H1 (cell line): ENCODE results near the gene RAB30. TPM values are rescaled to one million over a fixed set of nuclear protein-coding genes. Genes with fewer than 3 reads are reported as not detected.

Experiments used
- CTCF ChIA-PET: fragments of 300-600 bp; sonication (Branson Sonifier 250); formaldehyde crosslinking; loops from one replicate; lab custom pipeline; 2021; ENCODE audit not compliant: partially characterized antibody; lab: Charles Lee
- POLR2A ChIA-PET: fragments of 300-600 bp; sonication (Branson Sonifier 250); formaldehyde crosslinking; loops from one replicate; lab custom pipeline; 2021; ENCODE audit warnings: inconsistent platforms; ENCODE audit not compliant: partially characterized antibody; lab: Charles Lee
- DNase-seq, 2 experiments: peaks; one replicate each; pipeline versions ENCODE4 v3.0.0 to v3.0.0-alpha.2; 2010 to 2022; ENCODE audit warnings: low spot score in 2 of 2, low read depth in 1 of 2, mixed read lengths in 1 of 2
- FAIRE-seq: peaks from 2 replicates; lab custom pipeline; 2011; peaks lifted over from hg19 to GRCh38; lab: Jason Lieb, UNC
- H2AFZ ChIP-seq: 2 replicates; pipeline ENCODE4 v1.8.1; 2012; ENCODE audit warnings: low read length, inconsistent platforms
- H2AK5ac ChIP-seq: 2 replicates; pipeline ENCODE4 v1.6.1; 2013; ENCODE audit warnings: low read depth, low read length
- H2BK120ac ChIP-seq: replicated peaks from 2 replicates; pipeline ENCODE3; 2013; ENCODE audit warnings: low read depth, low read length, inconsistent platforms
- H2BK12ac ChIP-seq: 2 replicates; pipeline ENCODE4 v1.6.1; 2013; ENCODE audit warnings: low read depth, low read length
- H2BK15ac ChIP-seq: 2 replicates; pipeline ENCODE4 v1.6.1; 2013; ENCODE audit warnings: low read length
- H2BK20ac ChIP-seq: 2 replicates; pipeline ENCODE4 v1.6.1; 2013; ENCODE audit warnings: low read length
- H2BK5ac ChIP-seq: 2 replicates; pipeline ENCODE4 v1.6.1; 2013; ENCODE audit warnings: low read depth, low read length
- H3K14ac ChIP-seq: 2 replicates; pipeline ENCODE4 v1.6.1; 2013; ENCODE audit warnings: inconsistent platforms; ENCODE audit not compliant: insufficient read length
- H3K18ac ChIP-seq: 2 replicates; pipeline ENCODE4 v1.6.1; 2013; ENCODE audit warnings: low read length; ENCODE audit errors: extremely low read depth
- H3K23ac ChIP-seq: 2 replicates; pipeline ENCODE4 v1.6.1; 2013; ENCODE audit warnings: inconsistent platforms; ENCODE audit not compliant: insufficient read length
- H3K23me2 ChIP-seq: 2 replicates; pipeline ENCODE4 v1.6.1; 2013; ENCODE audit warnings: low read depth, low read length
- H3K27ac ChIP-seq: 2 replicates; pipeline ENCODE4 v1.6.1; 2011; ENCODE audit warnings: low read depth, low read length, inconsistent platforms
- H3K27me3 ChIP-seq, 4 experiments: replicated peaks in 1 of 4; 1 replicate in 1 of 4; 2 replicates in 3 of 4; pipeline versions ENCODE4 v1.6.1 to v1.8.1; 2011 to 2013; ENCODE audit warnings: low read length in 3 of 4, mild to moderate bottlenecking in 3 of 4, inconsistent platforms in 2 of 4, mixed read lengths in 2 of 4, moderate library complexity in 1 of 4; ENCODE audit not compliant: control insufficient read depth in 3 of 4, insufficient read depth in 3 of 4; ENCODE audit errors: extremely low read depth in 1 of 4
- H3K36me3 ChIP-seq, 4 experiments: 2 replicates each; pipeline versions ENCODE4 v1.6.1 to v1.8.1; 2011 to 2013; ENCODE audit warnings: mild to moderate bottlenecking in 4 of 4, low read length in 3 of 4, moderate library complexity in 2 of 4, control low read depth in 1 of 4, inconsistent platforms in 1 of 4; ENCODE audit not compliant: insufficient read depth in 4 of 4, control insufficient read depth in 2 of 4
- H3K4ac ChIP-seq: replicated peaks from 2 replicates; pipeline ENCODE3; 2013; ENCODE audit warnings: low read length, low read depth, mixed read lengths, inconsistent platforms; ENCODE audit not compliant: insufficient read length
- H3K4me1 ChIP-seq, 4 experiments: replicated peaks in 1 of 4; 1 replicate in 1 of 4; 2 replicates in 3 of 4; pipeline versions ENCODE4 v1.6.1 to v1.8.1; 2011 to 2013; ENCODE audit warnings: low read length in 3 of 4, inconsistent platforms in 2 of 4, mixed read lengths in 1 of 4; ENCODE audit not compliant: insufficient read depth in 4 of 4, control insufficient read depth in 3 of 4
- H3K4me2 ChIP-seq, 2 experiments: 2 replicates each; pipeline versions ENCODE4 v1.6.1 to v1.8.1; 2011 to 2013; ENCODE audit warnings: low read depth in 2 of 2, low read length in 2 of 2, control low read depth in 1 of 2, inconsistent platforms in 1 of 2, mild to moderate bottlenecking in 1 of 2; ENCODE audit not compliant: insufficient read depth in 1 of 2
- H3K4me3 ChIP-seq, 4 experiments: fragments of 200-600, 300-600 bp in 1 of 4; sonication (generic), shearing (Covaris generic), sonication (Bioruptor Twin) in 1 of 4; 2 replicates each; pipeline versions ENCODE4 v1.5.1 to v1.8.1; 2011 to 2016; ENCODE audit warnings: low read length in 4 of 4, low read depth in 3 of 4, control low read depth in 2 of 4, inconsistent platforms in 2 of 4, mild to moderate bottlenecking in 2 of 4, mixed read lengths in 1 of 4, moderate library complexity in 1 of 4; ENCODE audit not compliant: insufficient read depth in 2 of 4; ENCODE audit errors: extremely low read depth in 1 of 4
- H3K56ac ChIP-seq: replicated peaks from 2 replicates; pipeline ENCODE3; 2013; ENCODE audit warnings: low read depth, mild to moderate bottlenecking, mixed read lengths, low read length, inconsistent platforms; ENCODE audit not compliant: insufficient read length
- H3K79me1 ChIP-seq: 2 replicates; pipeline ENCODE4 v1.6.1; 2013; ENCODE audit warnings: low read depth, low read length, control low read depth
- H3K79me2 ChIP-seq, 2 experiments: 2 replicates each; pipeline versions ENCODE4 v1.6.1 to v1.8.1; 2012 to 2013; ENCODE audit warnings: low read length in 2 of 2, mild to moderate bottlenecking in 2 of 2, inconsistent platforms in 1 of 2; ENCODE audit not compliant: insufficient read depth in 2 of 2, control insufficient read depth in 1 of 2
- H3K9ac ChIP-seq, 4 experiments: replicated peaks in 1 of 4; 1 replicate in 1 of 4; 2 replicates in 3 of 4; pipeline versions ENCODE4 v1.6.1 to v1.8.1; 2011 to 2013; ENCODE audit warnings: low read depth in 3 of 4, low read length in 3 of 4, control low read depth in 2 of 4, mild to moderate bottlenecking in 2 of 4, moderate library complexity in 2 of 4, inconsistent platforms in 1 of 4; ENCODE audit errors: extremely low read depth in 1 of 4
- H3K9me3 ChIP-seq, 2 experiments: 2 replicates each; pipeline versions ENCODE4 v1.6.1 to v1.8.1; 2012 to 2013; ENCODE audit warnings: mild to moderate bottlenecking in 2 of 2, moderate library complexity in 2 of 2, control low read depth in 1 of 2, inconsistent platforms in 1 of 2, low read depth in 1 of 2, low read length in 1 of 2, mixed read lengths in 1 of 2; ENCODE audit not compliant: insufficient read depth in 2 of 2
- H4K20me1 ChIP-seq, 2 experiments: replicated peaks in 1 of 2; 2 replicates each; pipeline versions ENCODE3 to v1.8.1; 2011 to 2013; ENCODE audit warnings: inconsistent platforms in 2 of 2, low read length in 2 of 2, mild to moderate bottlenecking in 1 of 2; ENCODE audit not compliant: insufficient read depth in 2 of 2, control insufficient read depth in 1 of 2
- H4K5ac ChIP-seq: 2 replicates; pipeline ENCODE4 v1.6.1; 2013; ENCODE audit warnings: low read length, low read depth, mixed read lengths, inconsistent platforms; ENCODE audit not compliant: insufficient read length
- H4K8ac ChIP-seq: 2 replicates; pipeline ENCODE4 v1.8.0; 2013; ENCODE audit warnings: mild to moderate bottlenecking, moderate library complexity, low read length, inconsistent platforms; ENCODE audit not compliant: insufficient read depth; ENCODE audit errors: extremely low read depth
- H4K91ac ChIP-seq: replicated peaks from 2 replicates; pipeline ENCODE3; 2013; ENCODE audit warnings: low read length, mixed read lengths, inconsistent platforms; ENCODE audit not compliant: insufficient read length
- whole genome bisulfite sequencing, 2 experiments: shearing (Covaris generic) in 1 of 2; methylation state at CpG; one replicate each; pipeline versions ENCODE4 v1.1.6 to v1.1.7; 2013 to 2015; ENCODE audit warnings: low lambda C conversion rate in 2 of 2, mixed read lengths in 2 of 2, inconsistent platforms in 1 of 2, low coverage in 1 of 2, missing lambda C conversion rate in 1 of 2; ENCODE audit not compliant: insufficient replicate concordance in 2 of 2, insufficient coverage in 1 of 2, insufficient read length in 1 of 2; ENCODE audit errors: extremely low coverage in 1 of 2, missing lambda C conversion rate in 1 of 2; 5-methylcytosine and 5-hydroxymethylcytosine counted together
- polyA plus RNA-seq, 7 experiments: library from polyadenylated mRNA; depleted of rRNA in 3 of 7; stranded (reverse) in 5 of 7; unstranded in 2 of 7; fragments of >200 nt in 5 of 7; fragments of 200-250 nt in 2 of 7; gene quantifications; 1 replicate in 5 of 7; 2 replicates in 1 of 7; 4 replicates in 1 of 7; pipeline versions ENCODE4 v1.2.1 to v1.2.3, GENCODE V29; 2011 to 2013; ENCODE audit warnings: missing spikeins in 2 of 7, mixed read lengths in 2 of 7
- total RNA-seq: library from RNA; stranded (reverse); fragmentation: NEBNext Ultra II Directional; extraction: Animal tissue kit (Norgen Biotek cat#: 25700); gene quantifications from 2 replicates; pipeline ENCODE4 v1.2.1, GENCODE V29; 2021
- TF ChIP-seq, protein P1 (sequence below): IDR thresholded peaks from 2 replicates; pipeline ENCODE4 v1.6.1; 2012; ENCODE audit warnings: low read length, inconsistent platforms

RAB30 gene
- total and polyA plus RNA-seq, 2 of the 8 experiments (the other 6 are each of a cell fraction or from before 2014, with no cell fraction given) = 1.6 to 11.7 TPM

DNA sequence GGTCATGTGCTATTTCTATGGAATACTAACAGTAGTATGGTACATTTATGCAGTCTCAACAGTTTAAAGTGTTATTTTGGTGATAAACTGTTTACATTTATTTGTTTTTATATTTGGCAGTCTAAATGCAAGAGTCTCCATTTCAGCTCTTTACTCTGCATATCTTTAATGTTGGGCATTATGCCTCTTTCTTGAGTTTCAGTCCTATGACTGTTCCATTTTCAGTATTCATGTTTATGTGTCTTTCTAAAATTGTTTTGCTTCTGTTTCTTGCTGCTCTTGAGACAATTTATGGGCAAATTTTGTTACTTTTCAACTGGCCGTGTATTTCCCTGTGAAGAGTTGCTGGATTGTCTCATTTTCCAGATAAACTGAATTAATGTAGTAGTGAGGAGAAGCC is 6.6 kb upstream of the RAB30 start:
- Histone ChIP-seq H3K18ac (no peak overlapping the region), H3K4me3 (no peak overlapping the region), H3K27ac (no peak overlapping the region), H2AFZ (no peak overlapping the region), H3K79me1 (no peaks in the 10 kb centered on the region), H4K20me1 (peaks cover 0 to 5% of the 10 kb centered on the region in 2 experiments), H2BK5ac (no peak overlapping the region), H3K23me2 (no peaks in the 10 kb centered on the region), H4K91ac (no peak overlapping the region), H2AK5ac (no peak overlapping the region), H2BK15ac (no peak overlapping the region), H4K8ac (no peak overlapping the region), H3K9me3 (no peaks in the 10 kb centered on the region), H3K56ac (no peak overlapping the region), H3K23ac (no peak overlapping the region), H4K5ac (no peak overlapping the region), H2BK12ac (no peak overlapping the region), H3K27me3 (no peaks in the 10 kb centered on the region), H3K4me1 (peaks cover 0 to 1% (median 0%) of the 10 kb centered on the region in 4 experiments; a peak in 1 of 7 replicates), H2BK20ac (no peak overlapping the region), H3K36me3 (peaks cover 0 to 56% (median 8%) of the 10 kb centered on the region in 4 experiments; a peak in 5 of 8 replicates), H3K79me2 (peaks cover 0 to 16% of the 10 kb centered on the region in 2 experiments; a peak in 2 of 4 replicates), H3K14ac (no peak overlapping the region), H3K9ac (no peak overlapping the region), H2BK120ac (no peak overlapping the region), H3K4me2 (no peak overlapping the region), H3K4ac (no peak overlapping the region)
- no peak for DNase-seq
- TF ChIP-seq, protein P1, sequence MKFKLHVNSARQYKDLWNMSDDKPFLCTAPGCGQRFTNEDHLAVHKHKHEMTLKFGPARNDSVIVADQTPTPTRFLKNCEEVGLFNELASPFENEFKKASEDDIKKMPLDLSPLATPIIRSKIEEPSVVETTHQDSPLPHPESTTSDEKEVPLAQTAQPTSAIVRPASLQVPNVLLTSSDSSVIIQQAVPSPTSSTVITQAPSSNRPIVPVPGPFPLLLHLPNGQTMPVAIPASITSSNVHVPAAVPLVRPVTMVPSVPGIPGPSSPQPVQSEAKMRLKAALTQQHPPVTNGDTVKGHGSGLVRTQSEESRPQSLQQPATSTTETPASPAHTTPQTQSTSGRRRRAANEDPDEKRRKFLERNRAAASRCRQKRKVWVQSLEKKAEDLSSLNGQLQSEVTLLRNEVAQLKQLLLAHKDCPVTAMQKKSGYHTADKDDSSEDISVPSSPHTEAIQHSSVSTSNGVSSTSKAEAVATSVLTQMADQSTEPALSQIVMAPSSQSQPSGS = no peak
- WGBS, 2 experiments = 96% methylated on average over 1 of the region's 1 CpG; no CpG with 5 or more reads in 1 of the 2 experiments
- FAIRE-seq = no peak
- ChIA-PET POLR2A (interaction anchor here (0.6 to 1.5 kb wide), 2 partner anchors 10 to 70 kb away, joined by 3 to 7 read pairs; no protein-coding TSS in a partner anchor), CTCF (interaction anchor here (0.6 to 1.9 kb wide), 3 partner anchors 8 to 1913 kb away, joined by 3 to 6 read pairs (median 5); no protein-coding TSS in a partner anchor)
